Fibroblast of skin of back (primary cell): ENCODE measurements around the gene IGFBP1.

Experiments
- DNase-seq: peaks from one replicate; pipeline ENCODE4 v3.0.0-alpha.2; 2013

IGFBP1 gene

DNA sequence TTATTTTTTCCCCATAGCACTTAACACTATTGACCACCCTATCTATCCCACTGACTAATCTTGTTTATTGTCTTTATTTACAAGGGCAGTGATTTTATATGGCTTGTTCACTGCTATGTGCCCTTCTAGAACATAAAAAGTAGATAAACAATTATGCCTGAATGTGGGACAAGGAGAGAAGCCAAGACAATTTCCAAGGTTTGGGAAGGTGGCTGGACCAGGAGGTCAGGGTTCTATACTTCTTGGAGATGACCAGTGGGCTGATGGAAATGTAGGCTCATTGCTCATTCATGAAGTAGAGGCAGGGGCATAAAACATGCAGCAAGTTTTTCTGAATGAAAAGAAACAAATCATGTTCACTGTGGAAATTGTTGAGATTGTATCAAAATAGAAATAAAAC is 21.3 kb downstream of the IGFBP1 start:
- no peak for DNase-seq

DNA sequence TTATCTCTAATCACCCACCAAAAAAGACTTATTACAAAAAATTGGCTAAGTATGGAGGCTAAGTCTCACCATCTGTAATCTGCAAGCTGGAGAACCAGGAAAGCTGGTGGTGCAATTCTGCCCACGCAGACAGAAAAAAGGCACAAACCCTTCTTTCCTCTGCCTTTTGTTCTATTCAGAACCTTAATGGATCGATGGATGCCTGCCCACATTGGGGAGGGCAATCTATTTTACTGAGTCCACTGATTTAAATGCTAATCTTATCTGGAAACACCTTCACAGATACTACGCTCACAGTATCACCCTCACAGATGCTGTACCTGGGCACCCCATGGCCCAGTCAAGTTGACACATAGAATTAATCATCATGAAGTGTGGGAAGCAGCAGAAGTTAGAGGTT is 22.6 kb downstream of the IGFBP1 start:
- no peak for DNase-seq

DNA sequence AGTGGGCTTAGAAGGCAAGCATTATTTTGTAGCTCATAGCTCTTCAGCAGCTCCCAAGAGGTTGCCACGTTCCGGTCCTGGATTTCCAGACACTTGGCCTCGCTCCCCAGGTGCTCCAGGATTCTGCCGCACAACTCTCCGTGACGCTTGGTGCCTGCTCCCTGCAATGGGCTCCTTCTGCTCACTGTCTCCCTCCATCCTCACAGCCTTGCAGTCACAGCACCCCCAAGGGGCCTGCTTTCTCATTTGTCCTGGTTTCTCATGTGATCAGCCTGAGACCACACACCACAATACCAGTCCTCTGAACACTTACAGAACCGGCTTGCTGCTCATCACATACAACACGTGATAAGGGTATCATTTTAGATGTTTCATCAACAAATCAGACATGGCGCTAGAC is 23.0 kb downstream of the IGFBP1 start:
- no peak for DNase-seq

DNA sequence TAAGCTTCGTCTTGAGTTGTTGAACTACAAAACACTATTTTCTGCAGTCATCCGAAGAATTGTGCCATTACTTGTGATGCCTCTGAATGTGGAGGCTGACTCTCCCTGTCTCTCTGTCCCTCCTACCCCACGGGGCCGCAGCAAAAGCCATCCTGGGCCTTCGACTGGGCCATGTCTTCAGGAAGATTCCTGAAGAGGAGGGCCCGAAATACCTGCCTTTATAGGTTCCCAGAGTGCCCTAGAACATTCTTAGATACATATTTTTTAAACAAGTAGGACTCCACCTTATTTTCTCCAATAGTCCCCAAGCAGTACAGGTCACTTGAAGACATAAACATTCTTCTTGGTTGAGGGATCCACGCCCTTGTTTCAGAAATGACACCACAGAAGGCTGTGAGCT is 24.7 kb downstream of the IGFBP1 start:
- no peak for DNase-seq

DNA sequence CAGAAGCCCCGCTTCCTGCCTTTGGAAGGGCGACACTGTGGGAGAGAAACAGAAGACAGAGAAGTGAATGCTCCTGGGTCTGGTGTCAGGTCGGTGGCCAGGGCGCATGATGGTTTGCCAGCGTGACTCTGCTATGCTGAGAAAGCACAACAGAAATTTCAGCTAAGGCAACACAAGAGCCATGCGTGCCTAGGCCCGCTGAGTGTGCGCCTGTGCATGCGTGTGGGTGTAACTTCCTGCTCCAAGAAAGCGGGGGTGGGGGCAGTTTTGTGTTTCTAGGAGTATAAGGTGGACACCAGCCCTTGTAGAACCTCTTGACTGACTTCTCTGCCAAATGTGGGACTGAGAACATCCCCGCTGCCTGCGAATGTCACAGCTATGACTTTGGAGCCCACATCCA is 26.6 kb downstream of the IGFBP1 start:
- DNase-seq, result no peak

DNA sequence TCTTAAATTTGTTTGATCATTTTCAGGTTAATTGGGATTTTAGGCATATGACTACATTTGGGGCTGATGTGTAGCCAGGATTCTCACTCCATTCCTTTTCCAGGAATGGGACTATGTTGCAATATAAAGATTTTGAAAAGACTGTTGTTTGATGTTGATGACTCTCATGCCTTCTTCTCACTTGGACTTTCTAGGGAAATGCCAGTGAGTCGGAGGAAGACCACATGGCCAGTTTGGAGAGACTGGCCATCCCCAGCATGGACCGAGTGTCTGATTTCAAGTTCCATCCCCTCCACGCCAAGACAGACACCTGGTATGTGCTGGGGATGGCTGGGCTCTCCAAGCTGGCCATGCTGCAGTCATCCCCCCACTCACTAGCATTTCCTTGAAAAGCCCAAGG is 27.3 kb downstream of the IGFBP1 start:
- peak; percentile 32 for DNase-seq

DNA sequence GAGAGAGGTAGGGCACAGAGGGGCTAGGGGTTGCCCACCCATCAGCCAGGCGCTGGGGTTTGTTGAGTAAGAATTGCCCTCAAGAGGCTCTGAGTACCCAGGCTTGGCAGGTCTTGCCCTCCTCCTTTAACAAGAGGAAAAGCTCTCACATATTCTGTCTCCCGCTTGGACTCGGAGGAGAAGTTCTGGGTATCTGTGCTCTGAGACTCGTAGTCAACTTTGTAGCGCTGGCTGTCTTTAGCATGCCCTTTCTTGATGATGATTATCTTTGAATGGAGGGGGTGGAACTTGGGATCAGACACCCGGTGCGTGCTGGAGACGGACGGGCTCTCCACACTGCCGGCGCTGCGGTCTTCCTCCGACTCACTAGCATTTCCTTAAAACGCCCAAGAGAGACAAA is 28.8 kb downstream of the IGFBP1 start:
- no peak for DNase-seq

DNA sequence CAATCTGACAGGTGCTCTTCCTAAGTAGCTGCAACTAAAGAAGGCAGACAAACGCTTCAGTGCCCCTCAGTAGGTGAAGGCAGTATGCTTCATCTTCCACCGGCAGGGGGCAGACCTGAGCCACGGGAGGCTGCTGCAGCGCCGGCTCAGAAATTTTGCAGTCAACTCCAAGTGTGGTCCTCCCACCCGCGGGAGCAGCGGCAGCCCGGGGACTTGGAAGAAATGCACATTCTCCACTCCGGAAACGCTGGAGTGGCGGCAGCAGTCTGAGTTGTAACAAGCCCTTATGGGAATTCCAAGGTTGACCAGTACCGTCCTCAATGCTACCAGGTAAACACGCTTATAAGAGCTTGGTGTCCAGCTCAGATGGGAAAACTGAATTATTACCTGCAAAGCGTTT is 29.4 kb downstream of the IGFBP1 start:
- DNase-seq, result peak; percentile 76

DNA sequence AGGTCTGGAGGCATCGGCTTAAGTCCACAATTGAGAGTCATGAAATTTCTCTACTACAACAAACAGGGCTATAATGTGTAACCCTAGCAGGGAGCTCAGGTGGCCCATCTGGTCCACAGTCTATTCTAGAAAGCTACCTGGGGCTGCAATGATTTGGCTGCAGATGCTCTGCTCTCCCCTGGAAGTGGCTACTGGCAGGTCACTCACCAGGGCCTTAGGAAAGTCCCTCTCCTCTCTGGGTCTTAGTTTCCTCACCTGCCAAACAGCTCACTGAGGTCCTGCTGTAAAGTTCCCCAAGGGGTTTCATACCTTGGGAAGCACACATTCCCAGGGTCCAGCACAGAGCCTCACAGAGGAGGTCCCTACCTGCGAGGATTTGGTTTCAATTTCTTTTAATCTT is 30.3 kb downstream of the IGFBP1 start:
- DNase-seq, result no peak

DNA sequence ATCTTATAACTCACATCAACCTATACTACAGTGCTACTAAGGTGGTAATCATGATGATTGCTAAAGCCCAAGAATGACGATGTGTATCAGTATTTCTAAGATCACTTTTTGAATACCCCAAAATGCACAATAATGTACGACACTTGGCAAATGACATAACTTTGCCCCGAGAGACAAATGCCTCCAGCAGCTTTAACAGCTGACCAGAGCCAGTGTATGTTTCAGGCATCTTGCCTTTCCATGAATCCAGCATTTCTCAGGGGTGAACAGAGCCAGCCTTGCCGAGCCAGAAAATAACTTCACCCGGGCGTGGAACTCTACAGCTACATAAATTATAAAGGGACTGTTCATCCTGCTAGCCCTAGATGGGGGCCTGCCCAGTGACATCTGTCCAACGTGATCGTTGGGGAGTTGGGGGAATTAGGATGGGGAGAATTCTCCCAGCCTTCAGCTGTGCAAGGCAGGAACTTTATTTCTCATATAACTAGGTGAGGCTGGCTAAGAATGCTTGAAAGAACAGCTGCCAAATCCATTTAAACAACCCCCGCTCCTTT is 31.0 kb downstream of the IGFBP1 start:
- no peak for DNase-seq

DNA sequence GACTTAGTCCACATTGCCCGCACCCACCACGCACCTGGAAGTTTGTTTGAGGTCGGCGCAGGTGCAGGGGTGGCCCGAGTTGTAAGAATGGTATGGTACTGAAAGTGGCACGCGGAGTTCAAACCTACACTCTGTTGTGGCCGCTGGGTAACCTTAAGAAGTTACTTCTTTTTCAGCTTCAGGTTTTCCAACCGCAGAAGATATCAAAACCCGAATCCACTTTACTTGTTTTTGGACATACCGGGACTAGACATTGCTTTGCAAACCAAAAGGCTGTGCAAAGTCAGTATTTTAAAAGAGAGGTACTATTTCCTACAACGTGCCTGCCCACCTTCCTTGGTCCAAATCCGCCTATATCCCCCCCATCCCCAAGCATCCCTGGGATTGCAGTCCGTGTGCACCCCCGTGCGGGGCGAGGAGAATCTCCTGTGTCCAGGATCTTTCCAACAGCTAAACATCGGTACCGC is 31.7 kb downstream of the IGFBP1 start:
- DNase-seq, result no peak

DNA sequence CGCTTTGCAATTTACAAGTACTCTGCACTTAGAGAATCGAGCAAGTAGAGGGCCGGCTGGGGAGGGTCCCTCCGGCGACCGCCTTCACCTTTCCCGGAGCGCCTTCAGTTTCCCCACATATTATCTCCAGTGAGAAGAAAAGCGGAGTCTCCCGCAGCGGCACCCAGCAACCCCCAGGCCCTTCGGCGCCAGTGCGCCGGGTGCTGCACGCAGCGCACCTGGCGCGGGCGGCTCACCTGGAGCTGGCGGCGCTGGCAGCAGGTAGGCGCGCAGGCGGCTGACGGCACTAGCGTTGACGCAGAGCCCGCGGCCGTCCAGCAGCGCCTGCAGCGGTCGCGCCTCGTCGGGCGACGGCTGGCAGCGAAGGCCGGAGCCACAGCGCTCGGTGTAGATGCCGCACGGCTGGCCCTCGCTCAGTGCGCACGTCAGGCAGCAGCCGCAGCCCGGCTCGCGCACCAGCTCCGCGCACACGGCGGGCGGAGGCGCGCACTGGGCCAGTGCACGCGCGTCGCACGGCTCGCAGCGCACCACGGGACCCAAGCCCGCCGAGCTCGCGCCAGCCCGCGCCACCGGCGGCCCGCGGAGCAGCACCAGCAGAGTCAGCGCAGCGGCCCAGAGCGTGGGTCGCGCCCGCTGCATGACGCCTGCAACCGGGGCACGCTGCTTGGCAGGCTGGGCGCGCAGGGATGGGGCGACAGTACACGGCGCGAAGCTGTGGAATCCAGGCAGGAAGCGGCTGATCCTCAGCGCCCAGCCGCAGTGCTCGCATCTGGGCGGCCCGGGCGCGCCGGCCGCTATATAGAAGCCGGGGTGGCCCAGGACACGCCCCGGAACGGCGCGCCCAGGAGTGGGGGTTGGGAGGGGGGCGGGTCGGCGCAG is 32.5 kb downstream of the IGFBP1 start, which contains the start of gene IGFBP3:
TSS of gene IGFBP3 (minus strand) at position 771 of the 879 bp plus-strand sequence. CDS start at position 639, 132 bp downstream.
- peak; percentile 74 for DNase-seq

DNA sequence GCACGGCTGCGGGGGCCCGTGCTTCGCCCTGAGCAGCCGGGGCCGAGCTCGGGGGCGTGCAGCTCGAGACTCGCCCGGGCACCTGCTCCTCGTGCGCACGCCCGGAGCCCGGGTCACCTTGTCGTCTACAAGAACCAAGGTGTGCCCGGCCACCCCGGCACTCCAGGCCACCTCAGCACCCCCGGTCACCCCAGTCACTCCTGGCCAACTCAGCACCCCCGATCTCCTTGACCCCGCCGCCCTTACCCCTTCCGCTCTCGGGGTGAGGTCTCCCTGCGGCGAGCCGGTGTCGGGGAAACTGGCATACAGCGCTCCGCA is 33.1 kb downstream of the IGFBP1 start:
- DNase-seq, result no peak

DNA sequence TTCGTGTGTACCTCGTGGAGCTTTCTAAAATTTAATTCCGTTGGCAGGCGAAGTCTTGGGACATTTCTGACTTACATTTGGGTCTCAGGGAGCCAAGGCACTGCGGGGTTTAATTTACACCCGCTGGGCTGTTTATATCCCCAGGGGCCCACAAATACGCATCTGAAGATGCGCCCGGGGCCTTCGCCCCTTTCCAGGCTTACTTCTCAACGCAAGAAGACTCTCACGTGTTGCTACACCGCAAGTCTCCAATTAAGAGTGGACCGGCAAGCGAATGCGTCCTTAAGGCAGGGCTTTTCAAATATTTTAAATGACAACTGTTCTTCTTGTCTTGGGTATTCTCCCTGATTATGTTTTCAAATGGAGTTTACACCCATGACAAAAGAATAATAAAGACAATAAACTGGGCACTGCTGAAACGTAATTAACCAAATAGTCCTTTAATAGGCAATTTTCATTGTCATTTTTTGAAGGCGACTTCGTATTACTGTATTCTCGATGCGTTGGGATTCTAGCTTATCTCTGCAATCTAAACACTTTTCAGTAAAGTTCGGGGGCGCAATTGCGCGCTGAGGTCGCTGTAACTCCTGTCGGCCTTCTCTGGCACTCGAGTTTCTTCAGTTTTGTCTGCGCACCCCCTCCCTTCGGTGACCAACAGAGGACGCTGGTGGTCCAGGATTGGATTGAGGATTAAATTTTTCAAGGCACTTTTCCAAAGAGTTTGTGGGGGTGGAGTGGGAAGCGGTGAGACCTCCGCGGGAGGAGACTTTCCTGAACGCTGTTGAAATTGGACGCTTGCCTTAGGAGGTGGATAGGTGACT is 33.6 kb downstream of the IGFBP1 start:
- DNase-seq, result peak; percentile 80

DNA sequence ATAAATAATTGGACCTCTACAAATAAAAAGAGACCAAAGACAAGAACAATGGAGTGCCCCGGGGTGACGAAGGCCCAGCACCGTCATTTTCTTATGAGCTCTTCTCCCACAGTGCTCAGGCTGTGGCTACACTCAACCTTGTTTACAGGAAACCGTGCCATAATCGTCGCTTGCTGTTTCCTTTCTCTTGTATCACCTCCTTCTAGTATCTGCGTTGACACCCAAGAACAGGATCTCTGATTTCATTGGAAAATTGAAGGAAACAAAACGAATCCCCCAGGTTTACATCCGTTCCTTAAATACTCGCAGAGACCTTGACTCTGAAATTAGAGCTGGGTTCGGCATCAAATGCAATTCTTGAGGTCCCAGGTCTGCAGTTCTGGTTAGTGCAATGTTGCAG is 34.5 kb downstream of the IGFBP1 start:
- DNase-seq, result no peak

DNA sequence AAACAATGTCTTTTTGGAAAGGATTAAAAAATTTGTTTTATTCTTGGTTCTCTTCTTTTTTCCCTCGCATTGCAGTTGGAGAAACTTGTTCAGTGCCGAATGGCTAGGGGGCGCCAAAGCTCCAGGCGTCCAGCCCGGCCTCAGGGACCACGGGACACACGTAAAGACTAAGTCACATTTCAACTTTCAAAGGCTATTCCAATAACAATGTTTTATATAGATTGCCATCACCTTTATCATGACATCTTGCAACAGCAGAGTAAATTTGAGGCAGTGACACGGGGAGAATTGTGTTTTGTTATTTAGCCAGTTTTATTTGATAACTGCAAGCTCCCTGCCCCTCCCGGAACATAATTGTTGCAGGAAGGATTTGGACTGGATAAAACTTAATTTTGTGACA is 35.0 kb downstream of the IGFBP1 start:
- peak; percentile 75 for DNase-seq

DNA sequence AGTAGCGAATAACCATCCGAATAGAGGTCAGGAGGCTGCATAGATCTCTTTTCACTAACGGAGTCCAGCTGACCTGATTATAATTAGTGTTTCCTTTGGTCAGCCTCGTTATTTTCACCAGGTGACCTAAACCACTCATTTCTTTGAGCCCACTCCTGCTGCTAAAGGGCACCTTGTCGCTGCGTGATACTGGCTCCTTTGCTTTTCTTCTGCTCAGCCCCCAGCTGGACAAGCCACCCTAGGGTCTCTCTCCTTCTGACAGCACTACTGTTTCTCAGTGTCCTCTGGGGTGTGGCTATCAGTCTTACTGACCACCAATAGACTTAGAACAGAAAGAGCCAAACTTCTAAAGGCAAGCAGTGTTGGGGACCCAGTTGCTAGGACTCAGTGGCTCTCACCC is 35.5 kb downstream of the IGFBP1 start:
- DNase-seq, result no peak

DNA sequence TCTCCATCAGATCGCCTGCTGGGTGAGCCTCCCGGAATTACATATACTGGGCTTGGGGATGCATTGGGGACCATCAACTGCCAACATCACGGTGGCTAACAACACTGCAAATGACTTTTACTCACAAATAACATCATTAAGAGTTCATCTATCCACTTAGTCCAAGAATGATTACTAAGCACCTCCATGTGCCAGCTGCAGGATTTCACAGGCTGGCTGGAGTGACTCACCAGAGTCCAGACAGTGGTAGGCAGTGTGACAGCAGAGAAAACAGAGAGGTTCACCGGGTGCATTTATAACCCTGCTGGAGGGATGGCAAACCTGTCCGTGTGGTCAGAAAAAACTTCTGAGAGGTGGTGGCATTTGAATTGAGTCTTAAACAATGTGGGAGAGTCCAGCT is 36.0 kb downstream of the IGFBP1 start:
- peak; percentile 86 for DNase-seq

DNA sequence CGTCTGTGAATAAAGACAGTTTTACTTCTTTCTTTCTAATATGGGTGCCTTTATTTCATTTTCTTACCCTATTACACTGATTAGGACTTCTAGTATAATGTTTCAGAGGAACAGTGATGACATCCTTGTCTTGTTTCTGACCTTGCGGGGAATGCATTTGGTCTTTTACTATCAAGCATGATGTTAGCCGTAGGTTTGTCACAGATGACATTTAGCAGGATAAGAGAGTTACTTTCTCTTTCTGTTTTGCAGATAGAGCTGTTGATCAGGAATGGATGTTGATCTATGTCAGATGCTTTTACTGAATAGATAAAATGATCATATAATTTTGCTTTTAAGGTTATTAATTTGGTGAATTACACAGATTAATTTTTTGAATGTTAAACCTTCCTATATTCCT is 39.4 kb downstream of the IGFBP1 start:
- no peak for DNase-seq

DNA sequence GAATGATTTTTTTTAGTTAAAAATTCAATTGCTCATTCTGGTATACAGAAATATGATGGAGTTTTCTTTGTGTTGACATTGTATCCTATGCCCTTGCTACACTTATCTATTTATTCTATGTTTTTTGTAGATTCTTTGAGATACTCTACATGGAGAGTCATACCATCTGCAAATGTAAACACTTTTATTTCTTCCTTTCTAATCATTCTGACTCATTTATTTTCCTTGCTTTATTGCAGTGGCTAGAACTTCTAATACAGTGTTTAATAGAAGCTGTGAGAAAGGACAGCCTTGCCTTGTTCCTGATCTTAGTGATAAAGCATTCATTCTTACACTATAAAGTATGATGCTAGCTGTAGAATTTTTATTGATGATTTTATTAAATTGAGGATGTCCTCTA is 42.7 kb downstream of the IGFBP1 start:
- no peak for DNase-seq

DNA sequence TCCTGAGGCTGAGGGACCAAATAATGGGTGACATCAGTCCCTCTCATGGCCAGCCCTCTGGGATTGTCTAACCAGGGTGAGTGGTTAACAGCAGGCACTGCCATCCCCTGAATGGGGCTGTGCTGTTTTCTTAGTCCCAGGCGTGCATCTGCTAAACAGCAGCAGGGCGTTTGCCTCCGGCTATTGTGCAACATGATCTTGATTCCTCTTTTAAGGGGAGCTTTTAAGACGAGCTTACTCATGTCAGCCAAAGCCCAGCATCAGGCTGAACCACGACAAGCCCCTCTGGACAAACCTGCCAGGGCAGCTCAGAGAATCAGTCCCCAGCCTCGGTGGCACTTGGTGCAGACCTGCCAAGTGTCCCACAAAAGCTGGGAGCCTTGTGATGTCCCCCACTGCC is 49.0 kb downstream of the IGFBP1 start:
- no peak for DNase-seq

DNA sequence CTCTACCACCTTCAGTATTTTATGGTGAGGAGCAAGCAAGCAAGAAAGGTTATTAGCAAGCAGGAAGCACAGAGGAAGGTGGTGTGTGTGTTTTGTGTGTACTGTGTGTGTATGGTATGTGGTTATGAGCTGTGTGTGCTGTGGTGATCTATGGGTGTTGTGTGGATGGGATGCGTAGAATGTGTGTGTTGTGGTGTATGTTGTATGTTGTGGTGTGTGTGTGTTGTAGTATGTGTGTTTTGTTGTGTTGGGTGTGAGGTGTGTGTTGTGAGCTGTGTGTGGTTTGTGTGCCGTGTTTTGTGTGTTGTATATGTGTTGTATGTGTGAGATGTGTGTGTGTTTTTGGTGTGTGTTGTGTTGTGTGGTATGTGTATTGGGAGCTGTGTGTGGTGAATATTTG is 49.6 kb downstream of the IGFBP1 start:
- DNase-seq, result no peak

DNA sequence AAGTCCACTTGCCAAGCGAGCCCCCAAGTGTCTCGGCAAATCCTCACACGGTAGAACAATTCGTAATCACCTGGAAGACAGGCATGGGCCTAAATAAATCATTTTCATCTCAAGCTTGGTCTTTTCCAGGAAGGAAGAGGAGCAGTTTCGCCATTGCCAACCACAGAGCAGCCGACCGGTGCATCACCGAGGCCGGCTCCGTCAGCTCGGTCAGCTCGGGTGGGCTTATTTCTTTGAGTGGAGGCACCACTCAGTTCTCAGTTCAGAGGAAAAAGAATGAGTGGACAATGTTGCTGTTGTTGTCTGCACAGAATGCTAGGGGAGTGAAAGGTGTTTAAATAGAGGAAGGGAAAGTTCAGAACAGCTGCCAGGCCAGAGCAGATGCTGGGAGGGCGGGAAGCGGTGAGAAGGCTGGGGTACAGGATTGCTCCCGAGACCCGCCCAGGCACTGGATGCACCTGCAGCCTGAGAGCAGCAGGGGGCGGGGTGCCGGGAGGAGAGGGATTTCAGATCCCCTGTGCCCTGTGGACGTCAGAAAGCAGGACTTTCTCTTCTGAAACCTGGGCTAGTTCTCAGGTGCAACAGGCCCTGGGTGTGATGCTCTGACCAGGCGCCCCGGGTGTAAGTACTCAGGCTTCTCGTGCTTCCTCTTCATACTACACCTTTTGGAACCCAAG is 50.5 kb downstream of the IGFBP1 start:
- no peak for DNase-seq
